HG03469 (cell line): ENCODE results near the gene FOXN3.

ENCODE experiments used
- ATAC-seq: cut with Tn5 transposase; IDR thresholded peaks from one replicate; pipeline ENCODE4 v1.9.1; 2021; ENCODE audit warnings: mild to moderate bottlenecking, moderate library complexity, moderate number of reproducible peaks; ENCODE audit not compliant: unreplicated experiment

FOXN3 gene

DNA sequence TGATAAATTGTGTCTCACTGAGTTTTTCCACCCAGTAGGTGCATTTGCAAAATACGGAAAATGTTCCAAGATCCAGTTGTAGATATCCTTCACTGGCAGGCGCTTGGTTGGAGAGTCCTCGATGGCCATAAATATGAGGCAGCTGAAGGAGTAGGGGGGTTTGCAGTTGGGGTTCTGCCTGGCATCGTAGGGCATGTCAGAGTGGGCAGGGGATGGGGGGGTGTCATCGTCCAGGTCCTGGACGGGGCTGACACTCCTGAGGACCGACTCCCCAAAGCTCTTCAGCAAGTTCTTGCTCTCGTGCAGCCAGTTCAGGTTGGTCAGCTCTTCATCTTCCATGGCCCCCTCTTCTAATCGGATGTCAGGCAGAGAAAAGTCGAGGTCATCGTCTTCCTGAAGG, 5.1 kb downstream of the FOXN3 start:
- no peak for ATAC-seq

DNA sequence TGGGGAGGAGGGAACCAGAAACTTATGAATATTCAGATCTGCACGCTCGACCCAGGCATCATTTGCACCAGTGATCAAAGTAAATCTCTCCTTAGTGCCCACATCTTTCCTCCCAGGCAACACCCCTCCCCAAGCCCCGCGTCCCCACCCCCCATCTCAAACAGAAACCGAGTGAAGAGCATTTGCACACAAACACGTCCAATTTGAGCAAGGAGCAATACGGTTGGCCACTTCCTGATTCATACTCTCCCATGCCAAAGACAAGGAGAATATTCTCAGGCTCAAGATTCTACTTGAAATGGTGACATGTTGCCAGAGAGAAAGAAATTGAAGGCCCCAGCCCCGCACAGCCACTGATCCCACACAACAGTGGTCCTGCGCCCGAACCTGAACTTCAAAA, 7.1 kb downstream of the FOXN3 start:
- ATAC-seq, result no peak

DNA sequence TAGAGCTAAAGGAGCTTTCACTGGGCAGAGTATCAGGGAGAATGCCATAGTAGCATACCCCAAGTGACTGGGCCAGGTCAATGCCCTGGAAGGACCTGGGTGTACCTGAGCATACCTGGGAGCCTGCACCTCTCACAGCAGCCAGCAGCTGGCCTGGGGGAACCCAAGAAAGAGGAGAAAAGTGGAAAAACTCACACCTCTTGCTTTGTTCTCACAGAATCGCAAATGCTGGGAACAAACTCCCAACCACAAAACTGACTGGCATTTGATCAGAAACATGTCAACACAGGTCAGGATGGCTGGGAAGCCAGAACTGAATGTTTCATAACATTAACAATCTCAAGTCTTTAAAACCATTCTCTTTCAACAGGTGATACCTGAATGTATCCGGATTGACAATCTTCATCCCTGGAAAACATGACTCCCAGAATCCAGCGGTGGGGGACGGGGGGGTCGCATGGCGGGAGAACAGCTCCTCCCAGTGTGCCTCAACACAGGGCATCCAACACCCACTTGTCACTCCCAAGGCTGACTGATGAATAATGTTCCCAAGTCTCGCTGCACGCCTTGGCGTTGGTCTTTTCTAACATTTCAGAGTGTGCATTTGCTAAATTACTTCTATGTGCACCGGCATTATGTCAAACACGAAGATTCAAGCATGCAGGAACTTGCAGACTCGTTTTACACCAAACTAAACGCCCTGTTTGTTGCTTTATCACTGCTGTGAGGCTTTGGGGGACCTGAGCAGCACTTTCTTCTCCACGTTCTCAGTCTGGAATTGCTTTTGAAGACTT, 7.9 kb downstream of the FOXN3 start:
- no peak for ATAC-seq

DNA sequence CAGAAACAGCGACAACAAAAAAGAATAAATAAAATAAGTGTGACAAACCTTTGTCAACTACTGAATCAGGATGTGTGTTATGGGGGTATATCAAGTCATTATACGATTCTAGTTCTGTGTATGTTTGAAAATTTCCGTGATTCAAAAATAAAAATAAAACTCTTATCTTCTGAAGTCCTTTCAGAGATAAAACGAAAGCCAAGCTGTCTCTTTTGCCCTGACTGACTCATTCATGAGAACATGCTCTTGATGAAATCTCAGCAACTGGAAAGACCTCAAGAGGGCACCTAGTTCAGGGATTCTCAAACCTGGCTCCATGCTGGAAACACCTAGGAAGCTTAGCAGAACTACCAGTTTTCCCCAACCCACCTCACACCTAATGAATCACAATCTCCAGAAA, 9.2 kb downstream of the FOXN3 start:
- no peak for ATAC-seq

DNA sequence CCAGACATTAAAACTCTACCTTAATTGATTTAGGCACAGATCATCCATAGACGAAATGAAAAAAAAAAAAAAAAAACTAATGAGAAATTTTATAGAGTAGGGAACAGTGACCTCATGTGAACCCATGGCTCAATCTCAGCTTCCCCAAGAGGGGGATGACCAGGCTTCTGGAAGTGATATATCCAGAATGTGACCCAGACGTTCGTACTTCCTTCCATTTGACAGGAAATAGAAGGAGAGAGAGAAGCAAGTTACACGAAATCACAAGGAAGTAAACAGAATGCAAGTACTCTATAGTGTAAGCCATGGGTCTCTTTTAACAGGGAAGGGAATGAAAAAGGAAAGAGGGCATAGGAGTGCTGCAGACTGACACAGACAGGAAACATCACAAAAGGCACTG, 10.1 kb downstream of the FOXN3 start:
- no peak for ATAC-seq

DNA sequence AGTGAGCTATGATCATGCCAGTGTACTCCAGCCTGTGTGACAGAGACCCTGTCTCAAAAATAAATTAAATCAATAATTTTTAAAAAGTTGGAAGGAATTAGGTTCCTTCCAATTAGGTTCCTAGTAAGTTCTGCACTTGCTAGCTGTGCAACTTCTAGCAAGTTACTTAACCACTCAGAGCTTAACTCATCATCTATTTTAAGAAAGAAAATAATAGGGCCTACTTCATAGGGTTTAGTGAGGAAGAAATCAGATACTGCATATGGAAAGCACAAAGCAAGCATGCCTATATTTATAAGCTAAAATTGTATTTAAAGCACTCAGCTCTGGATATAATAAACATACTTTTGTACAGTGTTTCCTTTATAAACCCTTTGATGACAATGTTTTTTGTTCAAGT, 10.7 kb downstream of the FOXN3 start:
- no peak for ATAC-seq

DNA sequence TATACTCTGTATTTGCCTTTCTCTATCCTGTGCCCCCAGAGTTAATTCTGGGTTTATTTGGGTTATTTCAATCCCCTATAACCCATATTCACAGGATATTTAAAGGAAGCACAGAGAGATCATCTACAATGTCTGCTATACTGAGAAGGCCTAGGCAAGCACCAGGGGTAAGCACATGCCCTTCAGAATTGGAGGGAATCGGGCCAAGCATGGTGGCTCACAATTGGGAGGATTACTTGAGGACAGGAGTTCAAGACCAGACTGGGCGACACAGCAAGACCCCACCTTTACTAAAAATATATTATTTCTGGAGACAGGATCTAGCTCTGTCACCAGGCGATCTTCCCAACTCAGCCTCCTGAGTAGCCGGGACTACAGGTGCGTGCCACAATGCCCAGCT, 11.3 kb downstream of the FOXN3 start:
- ATAC-seq, result no peak

DNA sequence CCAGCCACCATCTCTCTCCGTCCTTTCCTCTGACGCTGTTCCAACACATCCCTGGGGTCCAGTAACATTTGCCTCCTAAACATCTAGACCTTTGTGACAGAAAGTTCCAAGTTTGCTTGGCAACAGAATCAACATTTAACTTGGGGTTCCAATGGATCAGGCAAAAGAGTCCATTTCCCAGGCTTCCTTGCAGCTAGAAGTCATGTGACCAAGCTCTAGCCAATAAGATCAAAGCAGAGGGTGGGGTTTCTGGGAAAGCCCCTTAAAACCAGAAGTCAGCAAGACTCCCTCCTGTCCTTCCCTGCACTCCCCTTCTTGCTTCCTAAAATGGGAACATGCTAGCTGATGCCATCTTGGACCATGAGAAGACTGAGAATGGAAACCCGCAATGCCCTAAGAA, 14.7 kb downstream of the FOXN3 start:
- no peak for ATAC-seq

DNA sequence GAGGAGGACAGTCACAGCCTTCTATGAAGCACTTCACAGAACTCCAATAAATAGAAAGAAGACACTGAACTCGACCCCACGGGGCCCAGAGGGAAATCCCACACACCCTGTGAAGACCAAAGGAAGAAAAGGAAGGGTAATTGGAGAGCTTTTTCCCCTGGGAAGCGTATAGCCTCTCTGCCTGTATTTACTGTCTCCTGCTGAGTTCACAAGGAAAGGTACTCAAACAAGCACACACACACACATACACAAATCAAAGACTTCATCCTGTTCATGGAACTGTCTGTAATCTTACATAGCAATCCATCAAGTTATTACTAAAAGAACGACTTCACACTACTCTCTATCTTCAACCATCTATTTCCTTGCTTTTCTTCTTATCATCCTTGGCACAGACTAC, 15.3 kb downstream of the FOXN3 start:
- no peak for ATAC-seq

DNA sequence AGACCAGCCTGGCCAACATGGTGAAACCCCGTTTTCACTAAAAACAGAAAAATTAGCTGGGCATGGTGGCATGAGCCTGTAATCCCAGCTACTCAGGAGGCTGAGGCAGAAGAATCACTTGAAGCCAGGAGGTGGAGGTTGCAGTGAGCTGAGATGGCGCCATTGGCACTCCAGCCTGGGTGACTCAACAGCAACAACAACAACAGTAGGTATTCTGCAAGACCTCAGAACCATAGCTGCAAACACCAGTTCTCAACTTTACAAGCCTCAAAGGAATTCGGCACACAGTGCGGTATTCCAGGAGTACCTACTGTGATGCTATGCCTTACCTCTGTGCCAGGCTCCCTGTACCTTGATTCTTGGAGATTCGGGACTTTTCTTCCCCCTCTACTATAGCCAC, 15.8 kb downstream of the FOXN3 start:
- ATAC-seq, result no peak

DNA sequence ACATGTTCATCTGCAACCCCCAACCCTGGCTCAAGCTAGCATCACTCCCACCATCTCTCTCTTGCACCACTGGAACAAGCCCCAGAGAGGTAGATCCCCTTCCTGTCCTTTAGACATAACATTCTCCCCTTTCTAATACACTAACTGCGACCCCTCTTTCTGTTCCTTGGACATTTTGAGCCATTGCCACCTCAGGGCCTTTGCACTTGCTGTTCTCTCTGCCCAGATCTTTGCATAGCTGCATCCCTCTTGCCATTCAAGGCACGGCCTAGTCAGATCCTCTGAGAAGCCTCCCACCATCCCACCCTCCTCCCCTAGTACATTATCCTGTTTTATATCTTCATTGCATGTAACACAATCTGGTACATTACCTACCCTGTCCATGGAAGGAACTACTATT, 16.5 kb downstream of the FOXN3 start:
- ATAC-seq, result no peak

DNA sequence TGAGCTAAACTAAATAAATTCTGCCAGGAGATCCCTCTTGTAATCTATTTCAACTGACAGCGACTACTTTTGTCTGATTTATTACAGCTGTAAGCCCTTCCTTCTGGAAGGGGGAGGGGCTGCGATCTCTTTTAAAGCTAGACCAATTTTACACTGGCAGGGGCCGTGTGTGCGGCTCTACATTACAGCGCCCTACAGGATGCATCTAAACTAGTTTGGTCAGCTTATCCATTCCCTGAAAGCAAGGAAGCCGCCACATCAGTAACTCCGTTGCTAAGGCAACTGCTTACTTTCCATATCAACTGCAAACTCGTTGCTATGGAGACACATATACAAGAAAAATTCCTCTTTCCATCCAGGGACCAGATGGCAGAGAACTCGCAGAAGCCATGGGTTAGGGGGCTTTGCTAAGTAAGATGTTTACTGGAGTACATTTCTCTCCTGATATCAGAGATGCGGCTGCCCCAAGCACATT, 17.4 kb downstream of the FOXN3 start:
- no peak for ATAC-seq

DNA sequence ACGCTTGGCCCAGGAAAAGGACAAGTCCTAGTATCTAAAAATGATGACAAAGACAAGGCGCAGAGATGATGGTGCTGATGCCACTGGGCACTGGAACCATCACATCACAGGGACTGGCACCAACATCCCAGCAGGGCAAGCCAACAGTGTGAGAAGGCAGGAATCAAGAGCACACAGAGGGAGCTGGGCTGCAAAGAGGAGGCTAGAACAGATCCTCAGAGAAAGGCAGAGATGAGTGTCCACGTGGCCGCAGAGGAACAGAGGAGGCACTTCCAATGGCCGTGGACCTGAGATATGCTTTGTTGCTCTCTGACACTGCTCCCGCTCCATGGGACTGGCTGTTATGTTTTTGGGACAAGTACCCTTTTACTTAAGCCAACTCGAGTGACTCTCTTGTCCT, 17.9 kb downstream of the FOXN3 start:
- ATAC-seq, result no peak

DNA sequence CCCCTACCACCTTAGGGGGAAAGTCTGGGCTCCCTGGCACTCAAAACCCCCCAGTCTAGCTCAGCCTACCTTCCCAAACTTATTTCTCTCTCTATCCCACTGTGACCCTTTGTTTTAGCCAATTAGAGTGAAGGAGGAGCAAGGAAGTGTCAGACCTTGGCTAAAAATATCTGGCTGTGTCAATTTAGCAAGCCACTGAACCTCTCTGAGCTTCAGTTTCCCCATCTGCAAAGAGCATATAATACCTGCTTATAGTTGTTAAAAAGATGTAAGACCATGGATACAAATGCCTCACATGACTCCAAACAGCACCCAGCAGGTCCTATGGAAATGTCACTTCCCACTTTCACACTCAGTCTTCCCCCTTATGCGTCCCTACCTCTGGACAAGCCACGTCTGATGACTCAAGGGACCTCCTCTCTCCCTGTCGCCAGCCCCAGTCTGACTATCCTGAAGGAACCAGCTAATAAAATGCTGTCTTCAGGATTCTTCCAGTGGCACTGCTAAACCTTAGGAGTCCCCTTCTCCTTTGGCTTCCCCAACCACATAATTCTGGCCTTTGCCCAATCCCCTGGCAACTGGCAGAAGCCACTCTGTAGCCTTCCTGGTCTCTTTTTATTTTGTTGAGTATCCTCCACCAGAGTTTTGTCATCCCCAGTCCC, 19.3 kb downstream of the FOXN3 start:
- ATAC-seq, result no peak

DNA sequence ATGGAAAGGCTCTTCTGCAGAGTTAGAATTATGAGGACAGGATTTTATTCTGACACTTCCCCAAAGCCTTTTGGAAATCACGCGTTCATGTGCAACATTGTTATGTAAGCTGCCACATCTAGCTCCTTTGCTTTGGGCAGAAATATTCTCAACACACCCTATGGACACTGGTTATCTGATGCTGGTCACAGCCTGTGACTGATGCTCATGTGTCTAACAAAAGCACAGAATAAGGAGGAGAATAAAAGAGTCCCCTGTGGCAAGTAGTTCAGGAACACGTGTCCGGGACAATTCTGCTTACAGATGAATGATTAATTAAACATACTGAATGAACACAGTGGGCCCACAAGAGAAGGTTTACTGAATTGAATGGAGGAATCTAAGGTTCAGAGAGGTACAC, 22.1 kb downstream of the FOXN3 start:
- no peak for ATAC-seq

DNA sequence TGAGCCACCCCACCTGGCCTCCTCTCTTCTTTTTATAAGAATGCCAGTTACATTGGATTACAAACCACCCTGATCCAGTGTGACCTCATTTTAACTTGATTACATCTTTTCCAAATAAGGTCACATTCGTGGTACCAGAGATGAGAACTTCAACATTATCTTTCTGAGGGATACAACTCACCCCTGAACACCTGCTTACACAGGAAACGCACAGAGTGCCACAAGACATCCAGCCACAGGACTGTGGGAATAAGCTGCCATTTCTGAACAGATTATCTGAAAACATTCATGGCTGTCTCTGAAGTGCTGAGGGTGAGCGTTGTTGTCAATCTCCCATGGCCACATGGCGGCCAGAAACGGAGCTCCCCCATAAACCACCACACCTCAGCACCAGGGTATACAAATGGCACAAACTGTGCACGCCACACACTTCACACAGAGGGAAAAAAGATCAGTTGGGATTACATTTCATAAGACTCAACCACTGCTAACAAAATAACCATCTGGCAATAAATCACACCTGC, 23.7 kb downstream of the FOXN3 start:
- no peak for ATAC-seq

DNA sequence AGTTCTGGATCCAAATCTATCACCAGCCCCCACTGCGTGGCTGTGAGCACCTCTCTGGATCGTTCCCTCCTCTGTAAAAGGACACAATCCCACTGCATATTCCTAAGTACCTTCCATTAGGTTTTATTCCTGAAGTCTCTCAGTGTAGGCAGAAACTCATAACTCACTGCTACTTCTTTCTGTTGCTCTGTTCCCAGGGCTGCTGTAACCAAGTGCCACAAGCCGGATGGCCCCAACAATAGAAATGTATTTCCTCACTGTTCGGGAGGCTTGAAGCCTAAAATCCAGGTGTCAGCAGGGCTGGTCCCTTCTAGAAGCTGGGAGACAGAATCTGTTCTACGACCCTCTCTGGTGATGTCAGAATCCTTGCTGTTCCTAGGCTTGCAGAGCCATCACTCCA, 24.9 kb downstream of the FOXN3 start:
- no peak for ATAC-seq

DNA sequence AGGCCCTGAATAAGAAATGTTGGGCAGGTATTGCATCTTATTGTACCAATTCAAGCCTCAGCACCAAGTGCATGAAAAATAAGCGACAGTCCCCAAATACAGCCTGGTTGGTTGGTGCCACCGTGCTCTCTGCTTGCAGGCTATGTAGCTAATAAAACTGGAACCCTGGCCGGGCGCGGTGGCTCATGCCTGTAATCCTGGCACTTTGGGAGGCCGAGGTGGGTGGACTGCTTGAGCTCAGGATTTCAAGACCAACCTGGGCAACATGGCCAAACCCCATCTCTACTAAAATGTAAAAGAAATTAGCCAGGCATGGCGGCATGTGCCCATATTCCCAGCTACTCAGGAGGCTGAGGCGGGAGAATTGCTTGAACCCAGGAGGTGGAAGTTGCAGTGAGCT, 25.5 kb downstream of the FOXN3 start:
- no peak for ATAC-seq

DNA sequence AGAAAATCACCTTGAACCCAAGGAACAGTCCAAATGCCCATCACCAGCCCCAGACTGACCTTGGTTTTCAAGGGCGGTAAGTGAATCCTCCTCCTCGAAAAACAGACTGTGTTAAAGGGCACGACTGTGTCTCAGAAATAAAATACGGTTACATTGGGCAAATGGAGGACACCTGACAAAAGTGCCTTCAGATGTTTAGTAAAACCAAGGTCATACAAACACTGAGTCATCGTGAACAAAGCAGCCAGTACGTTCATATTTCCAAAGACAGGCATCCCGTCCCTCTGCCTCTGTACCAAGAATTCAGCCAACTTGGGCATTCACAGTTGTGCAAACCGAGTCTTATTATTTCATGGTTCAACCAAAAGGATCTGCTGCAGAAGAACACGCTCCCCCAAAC, 25.9 kb downstream of the FOXN3 start:
- ATAC-seq, result no peak

DNA sequence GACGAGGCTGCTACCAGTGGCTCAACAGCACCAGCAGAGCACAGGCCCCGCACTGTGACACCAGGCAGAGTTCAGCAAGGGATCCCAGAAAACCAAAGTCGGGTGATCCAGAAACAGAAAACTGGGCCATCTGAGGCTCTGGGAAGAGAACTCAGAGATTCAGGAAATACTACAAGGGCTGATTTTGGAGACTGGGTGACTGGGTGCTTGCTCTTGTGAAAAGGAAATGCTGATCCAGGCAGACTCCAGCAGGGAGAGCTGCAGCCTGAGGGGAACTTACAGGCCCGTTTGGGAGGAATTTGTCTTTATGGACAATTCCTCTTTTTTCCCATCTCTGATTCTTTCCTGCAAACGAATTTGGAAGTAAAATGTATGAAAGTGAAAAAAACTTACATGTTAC, 28.2 kb downstream of the FOXN3 start:
- no peak for ATAC-seq

DNA sequence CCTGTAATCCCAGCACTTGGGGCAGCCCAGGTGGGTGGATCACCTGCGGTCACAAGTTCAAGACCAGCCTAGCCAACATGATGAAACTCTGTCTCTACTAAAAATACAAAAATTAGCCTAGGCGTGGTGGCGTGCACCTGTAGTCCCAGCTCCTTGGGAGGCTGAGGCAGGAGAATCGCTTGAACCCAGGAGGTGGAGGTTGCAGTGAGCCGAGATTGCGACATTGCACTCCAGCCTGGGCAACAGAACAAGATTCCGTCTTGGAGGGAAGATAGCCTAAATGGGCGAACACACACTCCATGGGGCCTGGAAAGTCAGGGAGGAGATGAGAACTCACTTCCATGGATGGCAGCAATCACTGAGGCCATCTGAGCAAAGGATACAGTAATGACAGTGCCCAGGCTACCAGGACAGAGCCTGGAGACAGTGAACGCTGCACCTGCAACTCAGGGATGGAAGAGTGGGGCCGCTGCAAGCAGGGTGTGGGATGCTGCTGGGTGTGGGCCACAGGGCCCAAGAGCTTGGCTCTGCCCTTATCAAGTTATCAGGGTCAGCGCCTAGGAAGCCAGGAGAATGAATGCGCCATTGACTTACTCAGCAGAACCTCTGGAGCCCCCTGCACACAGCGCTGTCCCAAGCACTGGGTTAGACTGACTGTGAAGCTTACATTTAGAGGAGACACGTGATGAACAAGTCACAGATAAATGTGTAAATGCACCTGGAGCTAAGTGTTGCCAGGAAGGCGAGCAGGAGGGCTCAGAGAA, 28.9 kb downstream of the FOXN3 start:
- no peak for ATAC-seq
